ENCODE results near the gene LYZL6. TPM values are rescaled to one million over a fixed set of nuclear protein-coding genes. Genes with fewer than 3 reads are reported as not detected.

The LYZL6 gene
- total and polyA plus RNA-seq, 8 donors = not detected

- WGBS, 5 donors = 76 to 95% (median 79%) methylated on average over 6 of the region's 6 CpGs
Observed at GRCh38 chr17:35972535-35972934, 29.0 kb upstream of the LYZL6 start.

GRCh38 chr17:35972066-35972465 lies 28.6 kb upstream of the LYZL6 start:
- Histone ChIP-seq H3K9me3 (no peaks in the 10 kb centered on the region), H3K27me3 (no peaks in the 10 kb centered on the region), H3K4me3 (no peak overlapping the region), H3K4me1 (peaks cover 4 to 15% (median 11%) of the 10 kb centered on the region in 4 donors), H3K27ac (no peak overlapping the region), H3K36me3 (no peaks in the 10 kb centered on the region)
- 64 to 100% (median 90%) methylated on average over 1 of the region's 1 CpG for WGBS, 5 donors
- DNase-seq = no peak
- no peak for TF ChIP-seq CTCF (IDR thresholded peaks at IDR 0.05)
- no peak for TF ChIP-seq POLR2AphosphoS5 (IDR thresholded peaks at IDR 0.05)
- intact Hi-C loops (cut with DNase I; ENCODE audit: low total_unique reads) = loop anchor here (10.0 kb wide), 2 partner anchors 103 to 173 kb away; no protein-coding TSS in a partner anchor

More at GRCh38 chr17:35972535-35972934, 29.0 kb upstream of the LYZL6 start:
- intact Hi-C loops (cut with DNase I; ENCODE audit: low total_unique reads) = loop anchor here (10.0 kb wide), 2 partner anchors 102 to 172 kb away; no protein-coding TSS in a partner anchor
- DNase-seq = no peak
- Histone ChIP-seq H3K36me3 (no peaks in the 10 kb centered on the region), H3K4me3 (no peak overlapping the region), H3K4me1 (peaks cover 4 to 15% (median 11%) of the 10 kb centered on the region in 4 donors), H3K9me3 (no peaks in the 10 kb centered on the region), H3K27ac (peak overlapping the region in 1 of 5 donors; percentile 35), H3K27me3 (no peaks in the 10 kb centered on the region)
- TF ChIP-seq POLR2AphosphoS5 (IDR thresholded peaks at IDR 0.05) (no peak), CTCF (IDR thresholded peaks at IDR 0.05) (no peak), EP300 (IDR thresholded peaks at IDR 0.05) (no peak), POLR2A (IDR thresholded peaks at IDR 0.05) (no peak)

GRCh38 chr17:35969558-35970380 lies 26.3 kb upstream of the LYZL6 start:
- Histone ChIP-seq H3K27ac (no peak overlapping the region), H3K4me1 (peaks cover 4 to 15% (median 11%) of the 10 kb centered on the region in 4 donors), H3K27me3 (no peaks in the 10 kb centered on the region), H3K4me3 (no peak overlapping the region), H3K36me3 (no peaks in the 10 kb centered on the region), H3K9me3 (no peaks in the 10 kb centered on the region)
- 33 to 38% (median 36%) methylated on average over 8 of the region's 8 CpGs for WGBS, 5 donors
- peak; percentile 84 to 93 for DNase-seq
- TF ChIP-seq CTCF (IDR thresholded peaks at IDR 0.05) (peak in 5 of 7 experiments; percentile 53 to 87 (median 82)), POLR2AphosphoS5 (IDR thresholded peaks at IDR 0.05) (no peak), POLR2A (IDR thresholded peaks at IDR 0.05) (no peak)
- intact Hi-C loops (cut with DNase I; ENCODE audit: low total_unique reads) = loop anchor here (10.0 kb wide), 2 partner anchors 105 to 175 kb away; no protein-coding TSS in a partner anchor

- Histone ChIP-seq H3K4me3 (no peak overlapping the region), H3K27ac (no peak overlapping the region), H3K36me3 (no peaks in the 10 kb centered on the region), H3K4me1 (peaks cover 2 to 10% (median 7%) of the 10 kb centered on the region in 4 donors), H3K9me3 (no peaks in the 10 kb centered on the region), H3K27me3 (peaks cover 0 to under 1% (median 0%) of the 10 kb centered on the region in 3 donors)
- intact Hi-C loops (cut with DNase I; ENCODE audit: low total_unique reads) = no loop called here
- no peak for DNase-seq
- 76 to 81% (median 78%) methylated on average over 10 of the region's 10 CpGs for WGBS, 5 donors
- TF ChIP-seq POLR2AphosphoS5 (IDR thresholded peaks at IDR 0.05) = no peak
Observed at GRCh38 chr17:35968520-35969054, 25.1 kb upstream of the LYZL6 start.
